Neural progenitor cell (in vitro differentiated cells): ENCODE data around the gene WDR1.

Experiments used
- CTCF ChIP-seq: fragments of 200-600 bp; sonication (generic); IDR thresholded peaks from 2 replicates; pipeline ENCODE4 v1.5.1; 2017; ENCODE audit warnings: antibody characterized with exemption, mild to moderate bottlenecking
- EZH2 ChIP-seq: fragments of 200-600 bp; sonication (generic); IDR thresholded peaks from 2 replicates; pipeline ENCODE4 v1.6.1; 2017; ENCODE audit warnings: antibody characterized with exemption, mild to moderate bottlenecking, moderate library complexity

DNA sequence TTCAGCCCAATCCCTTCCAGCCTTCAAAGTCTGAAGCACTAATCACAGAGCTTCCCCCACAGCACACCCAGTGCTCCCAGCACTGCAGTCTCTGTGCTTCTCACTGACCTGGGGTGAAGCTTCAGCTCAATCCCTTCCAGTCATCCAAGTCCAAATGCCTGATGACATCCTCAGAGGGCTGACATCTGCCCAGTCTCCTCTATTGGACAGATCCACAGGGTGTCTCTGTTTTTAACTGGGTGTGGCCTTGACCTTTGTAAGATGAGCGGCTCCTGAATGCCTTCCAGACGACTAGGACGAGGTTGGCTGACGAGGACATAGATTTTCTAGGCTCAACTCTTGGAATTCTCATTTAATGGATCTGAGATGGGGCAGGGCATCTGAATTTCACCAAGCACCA is 87.7 kb downstream of the WDR1 start:
- TF ChIP-seq CTCF (no peak), EZH2 (no peak)
